Stimulated activated CD8-positive, alpha-beta memory T cell treated with anti-CD3 and anti-CD28 coated beads, Interleukin-12 subunit alpha, Interleukin-12 subunit beta, amount 100 ng/mL, for 4 hours (primary cell): ENCODE data around the gene UGT1A8.

ENCODE experiments used
- DNase-seq: peaks from one replicate; pipeline ENCODE4 v3.0.0-alpha.2; 2020; ENCODE audit warnings: low read depth

UGT1A8 gene

GRCh38 chr2:233766416-233766815 is 149.0 kb downstream of the UGT1A8 start:
- DNase-seq: no peak

GRCh38 chr2:233768076-233768475 is 150.6 kb downstream of the UGT1A8 start:
- no peak for DNase-seq

- DNase-seq: no peak
Measured at GRCh38 chr2:233769260-233769659, 151.8 kb downstream of the UGT1A8 start.

- no peak for DNase-seq
Measured at GRCh38 chr2:233772153-233772552, 154.7 kb downstream of the UGT1A8 start.

- no peak for DNase-seq
Measured at GRCh38 chr2:233772583-233772982, 155.2 kb downstream of the UGT1A8 start.

- DNase-seq: no peak
Measured at GRCh38 chr2:233773854-233774253, 156.4 kb downstream of the UGT1A8 start.

- DNase-seq: no peak
Measured at GRCh38 chr2:233775414-233775813, 158.0 kb downstream of the UGT1A8 start.

GRCh38 chr2:233778030-233778429 is 160.6 kb downstream of the UGT1A8 start, which contains the start of gene MROH2A:
TSS of gene MROH2A (plus strand) at chr2:233778330. CDS start at chr2:233779359, 1,029 bp downstream.
- DNase-seq: no peak

- DNase-seq: no peak
Measured at GRCh38 chr2:233779722-233780121, 162.3 kb downstream of the UGT1A8 start.

GRCh38 chr2:233780771-233781170 is 163.3 kb downstream of the UGT1A8 start:
- no peak for DNase-seq

- no peak for DNase-seq
Measured at GRCh38 chr2:233789554-233789953, 172.1 kb downstream of the UGT1A8 start.

- DNase-seq: no peak
Measured at GRCh38 chr2:233791151-233791882, 173.9 kb downstream of the UGT1A8 start.

- no peak for DNase-seq
Measured at GRCh38 chr2:233791883-233792329, 174.5 kb downstream of the UGT1A8 start.

- DNase-seq: no peak
Measured at GRCh38 chr2:233792720-233793119, 175.3 kb downstream of the UGT1A8 start.

- DNase-seq: no peak
Measured at GRCh38 chr2:233793465-233794127, 176.2 kb downstream of the UGT1A8 start.

- no peak for DNase-seq
Measured at GRCh38 chr2:233794128-233794658, 176.8 kb downstream of the UGT1A8 start.

GRCh38 chr2:233795735-233796171 is 178.3 kb downstream of the UGT1A8 start:
- DNase-seq: no peak

GRCh38 chr2:233796254-233796653 is 178.8 kb downstream of the UGT1A8 start:
- DNase-seq: no peak

GRCh38 chr2:233798335-233799086 is 181.1 kb downstream of the UGT1A8 start:
- DNase-seq: no peak

GRCh38 chr2:233799087-233799665 is 181.7 kb downstream of the UGT1A8 start:
- no peak for DNase-seq

- DNase-seq: no peak
Measured at GRCh38 chr2:233799716-233800115, 182.3 kb downstream of the UGT1A8 start.

- no peak for DNase-seq
Measured at GRCh38 chr2:233800208-233800607, 182.8 kb downstream of the UGT1A8 start.
